HG02885 (cell line): Measurements from ENCODE around the gene SLC35C1.

Experiments used
- ATAC-seq: cut with Tn5 transposase; IDR thresholded peaks from one replicate; pipeline ENCODE4 v1.9.1; 2021; ENCODE audit warnings: mild to moderate bottlenecking; ENCODE audit not compliant: unreplicated experiment, poor library complexity

Gene SLC35C1

DNA sequence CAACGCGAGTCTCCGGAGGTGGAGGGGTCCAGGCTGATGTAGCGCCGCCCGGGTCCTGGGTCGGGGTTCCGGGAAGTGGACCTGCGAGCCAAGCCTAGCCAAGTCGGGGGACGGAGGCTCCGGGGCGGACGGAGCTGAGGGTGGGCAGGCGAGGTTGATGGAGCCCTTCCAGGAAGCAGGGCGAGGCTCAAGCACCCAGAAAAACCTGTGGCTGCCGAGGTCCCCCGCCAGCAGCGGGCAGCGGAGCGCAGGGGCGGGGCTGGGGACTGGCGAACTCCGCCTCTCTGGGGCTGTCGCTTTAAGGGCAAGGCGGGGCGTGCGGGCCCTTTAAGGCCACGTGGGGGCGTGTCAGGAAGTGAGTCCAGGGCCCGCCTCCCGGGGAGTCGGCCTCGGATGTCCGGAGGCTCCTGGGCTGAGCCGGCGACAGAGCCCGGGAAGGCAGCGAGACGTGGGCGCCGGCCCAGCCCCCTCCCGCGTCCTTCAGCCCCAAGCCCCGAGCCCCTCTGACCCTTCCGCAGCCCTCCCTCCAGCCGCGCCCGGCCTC, at the start of gene SLC35C1:
TSS of gene SLC35C1 (plus strand) at position 389 of the 544 bp plus-strand sequence. CDS start 653 bp downstream, outside the sequence.
- peak; percentile 94 for ATAC-seq

DNA sequence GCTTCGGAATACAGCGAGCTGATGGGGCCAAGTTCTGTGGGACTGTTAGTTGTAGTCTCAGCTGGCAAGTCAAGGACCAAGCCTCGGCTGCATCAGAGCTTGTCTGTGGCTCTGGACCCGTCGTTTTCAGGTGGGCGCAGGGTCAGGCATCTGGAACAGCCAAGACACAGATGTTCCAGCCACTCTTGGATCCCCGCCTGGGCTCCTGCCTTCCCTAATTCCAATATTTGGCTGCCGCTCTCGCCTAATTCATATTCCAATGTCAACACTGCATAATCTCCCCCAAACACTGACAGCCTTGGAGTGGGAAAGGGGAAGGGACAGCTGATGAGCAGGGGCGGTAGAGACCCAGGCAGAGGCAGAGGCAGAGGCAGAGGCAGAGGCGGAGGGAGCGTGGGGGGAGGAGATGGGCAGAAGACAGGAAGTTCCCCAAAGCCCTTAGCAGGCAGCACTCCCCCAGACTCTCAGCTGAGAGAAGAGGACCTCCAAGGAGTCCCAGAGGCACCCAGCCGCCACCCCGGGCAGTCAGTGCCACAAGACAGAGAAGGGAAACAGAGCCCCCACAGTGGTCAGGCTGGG, 49.6 kb upstream of the SLC35C1 start:
- no peak for ATAC-seq

DNA sequence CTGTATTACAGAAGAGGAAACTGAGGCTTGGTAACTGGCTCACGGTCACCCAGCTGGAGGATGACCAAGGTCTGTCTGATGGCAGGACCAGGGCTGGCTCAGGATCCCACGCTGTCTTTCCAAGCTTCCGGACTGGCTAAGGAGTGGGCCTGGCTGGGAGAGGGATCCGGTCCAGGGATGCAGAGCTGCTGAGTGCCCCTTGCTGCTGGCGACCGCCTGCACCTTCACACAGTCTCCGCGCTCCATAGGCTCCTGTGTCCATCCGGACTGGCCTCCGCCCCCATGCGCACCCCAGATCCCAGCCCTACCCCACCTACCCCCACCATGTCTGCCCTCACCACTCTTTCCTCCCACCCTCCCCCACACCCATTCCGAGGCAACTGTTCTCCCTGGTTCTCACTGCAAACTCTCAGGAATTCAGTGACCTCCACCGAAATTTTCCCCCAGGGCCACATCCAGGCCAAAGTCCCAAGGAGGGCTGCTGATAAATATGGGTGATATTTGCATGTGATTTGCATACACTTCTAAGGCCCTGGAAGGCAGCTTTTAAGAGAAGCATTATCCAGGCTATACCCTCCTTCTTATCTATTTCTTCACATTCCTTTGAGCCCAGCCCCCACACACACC, 48.5 kb upstream of the SLC35C1 start:
- no peak for ATAC-seq

DNA sequence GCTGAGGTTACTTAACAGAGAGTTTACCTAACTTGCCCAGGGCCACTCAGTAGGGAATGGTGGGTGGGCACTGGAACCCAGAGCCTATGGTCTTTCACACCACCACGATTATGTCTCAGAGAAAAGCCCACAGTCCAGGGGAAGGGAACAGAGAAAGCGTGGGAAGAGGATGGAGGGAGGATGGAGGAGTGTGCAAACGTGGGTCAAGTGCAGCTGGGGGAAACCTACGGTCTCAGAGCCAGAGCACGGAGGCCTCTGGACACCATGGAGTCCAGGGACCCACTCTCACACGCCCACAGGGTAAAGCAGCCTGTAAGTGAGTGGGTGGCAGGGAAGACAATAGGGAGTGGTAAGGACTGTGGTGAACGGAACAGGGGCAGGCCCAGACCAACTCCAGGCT, 47.3 kb upstream of the SLC35C1 start:
- no peak for ATAC-seq

DNA sequence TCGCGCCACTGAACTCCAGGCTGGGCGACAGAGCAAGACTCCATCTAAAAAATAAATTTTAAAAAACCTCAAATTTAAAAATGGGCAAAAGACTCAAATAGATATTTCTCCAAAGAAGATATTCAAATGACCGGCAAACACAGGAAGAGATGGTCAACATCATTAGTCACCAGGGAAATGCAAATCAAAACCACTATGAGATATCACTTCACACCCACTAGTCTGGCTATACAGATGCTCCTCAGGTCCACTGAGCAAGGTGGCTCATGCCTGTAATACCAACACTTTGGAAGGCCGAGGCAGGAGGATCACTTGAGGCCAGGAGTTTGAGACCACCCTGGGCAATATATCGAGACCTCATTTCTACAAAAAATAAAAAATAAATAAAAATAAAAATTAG, 43.3 kb upstream of the SLC35C1 start:
- ATAC-seq = no peak

DNA sequence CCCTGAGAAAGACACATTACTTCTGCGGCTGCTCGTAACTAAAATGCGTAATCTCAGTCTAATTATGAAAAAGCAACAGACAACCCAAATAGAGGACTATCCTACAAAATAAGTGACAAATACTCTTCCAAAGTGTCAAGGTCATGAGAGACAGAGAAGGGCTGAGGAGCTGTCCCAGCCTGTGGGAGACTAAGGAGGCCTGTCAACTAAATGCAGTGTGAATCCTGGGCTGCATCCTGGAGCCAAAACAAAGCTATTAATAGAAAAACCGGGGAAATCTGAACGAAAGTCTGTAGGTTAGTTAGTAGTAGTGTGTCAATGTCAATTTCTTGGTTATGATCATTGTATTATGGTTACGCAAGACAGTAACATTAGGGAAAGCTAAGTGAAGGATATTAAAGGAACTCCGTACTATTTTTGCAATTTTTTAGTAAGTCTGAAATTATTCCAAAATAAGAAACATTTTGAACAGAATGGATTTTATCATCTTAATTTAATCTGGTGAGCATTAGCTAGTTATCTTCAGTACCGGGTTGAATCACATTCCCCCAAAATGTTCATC, 39.8 kb upstream of the SLC35C1 start:
- no peak for ATAC-seq

DNA sequence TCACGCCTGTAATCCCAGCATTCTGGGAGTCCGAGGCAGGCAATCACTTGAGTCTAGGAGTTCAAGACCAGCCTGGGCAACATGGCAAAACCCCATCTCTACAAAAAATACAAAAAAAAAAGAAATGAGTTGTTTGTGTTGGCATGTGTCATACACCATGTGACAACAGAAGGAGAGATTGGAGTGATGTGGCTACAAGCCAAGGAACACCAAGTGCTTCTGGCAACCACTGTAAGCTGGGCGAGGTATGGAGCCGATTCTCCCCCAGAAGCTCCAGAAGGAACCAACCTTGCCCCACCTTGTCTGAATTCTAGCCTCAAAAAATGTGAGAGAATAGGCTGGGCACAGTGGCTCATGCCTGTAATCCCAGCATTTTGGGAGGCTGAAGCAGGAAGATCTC, 39.1 kb upstream of the SLC35C1 start:
- no peak for ATAC-seq

DNA sequence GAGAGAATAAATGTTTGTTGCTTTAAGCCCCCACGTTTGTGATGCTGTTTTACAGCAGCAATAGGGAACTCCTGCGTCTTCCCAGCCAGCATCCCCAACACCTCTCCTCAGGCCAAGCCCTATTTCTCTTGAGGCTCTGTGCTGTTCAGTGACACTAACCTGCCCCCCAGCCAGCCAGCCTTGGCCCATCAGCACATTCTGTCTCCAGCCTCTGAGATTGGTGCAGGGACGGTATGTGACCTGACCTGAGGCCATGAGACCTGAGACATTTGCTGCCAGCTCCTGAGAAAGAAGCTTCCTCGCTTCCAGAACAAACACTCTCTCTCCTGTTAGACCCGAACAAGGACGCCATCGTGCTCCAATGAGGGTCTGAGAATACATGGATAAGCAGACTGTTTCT, 38.5 kb upstream of the SLC35C1 start:
- ATAC-seq = no peak

DNA sequence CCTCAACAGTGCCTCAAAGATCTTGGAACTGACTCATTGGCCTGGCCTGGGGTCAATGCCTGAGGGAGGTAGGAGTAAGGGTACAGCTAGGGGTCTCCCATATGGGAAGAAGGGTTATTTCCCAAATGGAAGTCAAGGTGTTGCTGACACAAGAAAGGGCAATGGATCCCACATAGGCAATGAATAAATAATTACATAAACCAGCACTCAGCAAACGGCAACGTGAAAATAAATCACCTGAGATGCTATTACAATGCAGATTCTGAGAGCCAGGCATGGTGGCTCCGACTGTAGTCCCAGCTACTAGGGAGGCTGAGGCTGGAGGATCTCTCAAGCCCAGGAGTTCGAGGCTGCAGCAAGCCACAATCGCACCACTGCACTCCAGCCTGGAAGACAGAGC, 36.5 kb upstream of the SLC35C1 start:
- ATAC-seq = no peak

DNA sequence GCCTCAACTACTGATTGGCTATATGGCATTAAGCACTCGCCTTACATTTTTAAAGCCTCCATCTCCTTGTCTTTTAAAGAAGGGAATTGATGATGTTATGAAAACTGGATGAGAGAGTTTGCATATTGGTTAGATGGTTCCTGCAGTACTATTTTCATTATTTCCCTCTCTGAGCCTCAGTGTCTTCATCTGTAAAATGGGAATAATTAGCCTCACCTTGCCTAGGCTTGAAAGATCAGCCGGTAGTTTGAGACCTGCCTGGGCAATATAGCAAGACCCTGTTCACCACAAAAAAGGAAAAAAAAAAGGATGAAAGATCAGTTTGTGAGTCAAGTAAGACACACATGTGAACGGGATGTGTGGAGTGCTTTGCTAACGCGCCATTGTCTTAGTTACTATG, 35.0 kb upstream of the SLC35C1 start:
- ATAC-seq = no peak

DNA sequence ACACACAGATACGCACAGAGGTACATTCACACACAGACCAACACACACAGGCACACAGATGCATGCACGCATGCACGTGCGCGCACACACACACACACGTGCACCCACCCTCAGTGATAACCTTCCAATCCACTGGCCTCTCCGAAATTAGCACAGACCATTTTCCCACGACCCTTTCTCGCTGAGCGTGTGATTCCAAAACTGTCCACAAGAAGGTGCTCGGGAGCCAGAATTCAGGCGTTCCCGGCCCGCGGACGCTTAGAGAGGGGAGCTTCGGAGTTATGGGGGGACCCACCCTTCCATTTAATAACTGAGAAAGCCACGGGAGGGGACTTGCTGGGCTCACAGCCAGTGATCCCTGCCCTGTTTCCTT, 33.8 kb upstream of the SLC35C1 start:
- peak; percentile 42 for ATAC-seq

DNA sequence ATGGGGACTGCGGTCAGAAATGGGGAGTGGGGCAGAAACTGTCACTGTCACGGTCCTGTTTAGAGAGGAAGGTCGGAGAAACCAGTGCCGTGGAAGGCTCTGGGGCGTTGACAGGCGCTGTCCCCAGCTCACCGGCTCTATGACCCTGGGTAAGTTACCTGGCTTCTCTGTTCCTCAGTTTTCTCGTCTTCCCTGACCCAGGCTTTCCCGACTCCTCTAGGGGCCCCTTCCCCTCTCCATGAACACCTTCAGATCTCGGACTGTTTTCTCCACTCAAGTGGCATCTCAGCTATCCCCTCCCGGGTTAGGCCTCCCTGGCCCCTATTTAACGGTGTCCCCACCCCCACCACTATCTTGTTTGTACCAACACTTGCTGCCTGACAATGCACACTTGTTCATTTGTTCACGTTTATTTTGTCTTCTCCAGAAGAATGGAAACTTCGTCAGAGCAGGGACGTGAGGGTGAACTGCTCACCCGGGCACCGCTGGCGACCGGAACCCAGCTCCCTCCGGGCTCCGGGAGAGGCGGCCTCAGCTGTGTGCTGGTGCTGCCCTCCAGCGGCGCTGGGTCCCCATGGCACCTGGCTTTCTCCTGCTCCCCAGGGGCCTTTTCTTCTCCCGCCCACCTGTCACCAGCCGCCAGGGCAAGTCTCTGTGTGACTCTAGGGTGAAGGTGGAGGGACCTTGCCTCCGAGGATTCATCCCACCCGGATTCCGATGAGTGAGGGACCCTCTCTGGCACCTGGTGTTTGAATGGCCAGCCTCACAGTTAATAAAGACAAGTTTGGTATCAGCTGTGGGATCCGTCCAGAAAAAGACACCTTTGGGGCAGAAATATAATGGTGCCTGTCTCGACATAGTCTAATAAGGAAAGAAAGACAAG, 33.1 kb upstream of the SLC35C1 start:
- peak; percentile 86 for ATAC-seq

DNA sequence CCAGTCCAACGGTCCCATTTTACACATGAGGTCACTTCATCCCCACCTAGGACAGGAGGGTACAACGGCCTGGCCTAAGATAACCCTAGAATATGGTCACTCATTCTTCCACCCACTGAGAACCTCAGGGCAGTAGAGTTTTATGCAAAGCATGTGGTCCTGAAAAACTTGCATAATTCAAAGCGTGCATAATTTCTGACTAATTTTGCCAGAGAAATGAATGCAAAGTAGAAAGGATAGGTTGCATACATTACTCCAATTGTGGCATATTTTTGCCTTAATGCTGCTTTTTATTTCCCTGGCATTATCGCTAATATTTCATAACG, 32.5 kb upstream of the SLC35C1 start:
- peak; percentile 34 for ATAC-seq

DNA sequence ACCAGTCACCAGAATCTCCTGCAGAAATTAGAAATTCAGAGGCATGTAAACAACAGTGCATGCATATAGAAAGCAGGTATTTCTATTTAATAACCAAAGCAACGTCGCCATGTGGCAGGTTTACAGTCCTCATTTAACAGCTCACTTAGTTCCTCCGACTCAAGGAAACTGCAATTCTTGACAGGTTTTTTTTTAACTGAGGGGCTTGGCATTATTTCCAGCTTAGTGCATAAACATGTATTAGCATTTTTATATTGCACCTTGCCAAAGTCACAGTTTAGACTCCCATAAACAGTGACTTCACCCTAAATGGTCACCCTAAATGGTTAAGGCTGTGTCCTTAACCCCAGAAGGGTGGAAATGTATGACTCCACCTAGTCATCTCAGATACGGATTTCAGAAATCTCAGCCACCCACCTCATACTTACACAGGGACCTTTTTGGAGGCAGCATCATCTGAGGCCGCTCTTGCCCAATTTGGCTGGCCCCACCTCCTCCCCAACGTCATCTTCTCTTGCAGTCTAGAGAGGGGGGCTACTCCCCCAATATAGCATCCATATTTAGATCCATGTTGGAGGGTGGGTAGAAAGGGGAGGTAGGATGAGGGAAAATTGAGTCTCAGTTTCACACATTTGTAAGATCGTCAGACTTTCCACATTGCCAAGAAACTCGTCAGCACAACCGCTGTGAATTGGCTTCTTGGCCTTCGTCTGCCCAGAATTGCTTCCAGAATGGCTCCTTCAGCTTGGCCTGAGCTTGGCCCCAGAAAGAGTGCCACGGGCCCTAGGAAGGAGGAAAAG, 31.8 kb upstream of the SLC35C1 start:
- no peak for ATAC-seq

DNA sequence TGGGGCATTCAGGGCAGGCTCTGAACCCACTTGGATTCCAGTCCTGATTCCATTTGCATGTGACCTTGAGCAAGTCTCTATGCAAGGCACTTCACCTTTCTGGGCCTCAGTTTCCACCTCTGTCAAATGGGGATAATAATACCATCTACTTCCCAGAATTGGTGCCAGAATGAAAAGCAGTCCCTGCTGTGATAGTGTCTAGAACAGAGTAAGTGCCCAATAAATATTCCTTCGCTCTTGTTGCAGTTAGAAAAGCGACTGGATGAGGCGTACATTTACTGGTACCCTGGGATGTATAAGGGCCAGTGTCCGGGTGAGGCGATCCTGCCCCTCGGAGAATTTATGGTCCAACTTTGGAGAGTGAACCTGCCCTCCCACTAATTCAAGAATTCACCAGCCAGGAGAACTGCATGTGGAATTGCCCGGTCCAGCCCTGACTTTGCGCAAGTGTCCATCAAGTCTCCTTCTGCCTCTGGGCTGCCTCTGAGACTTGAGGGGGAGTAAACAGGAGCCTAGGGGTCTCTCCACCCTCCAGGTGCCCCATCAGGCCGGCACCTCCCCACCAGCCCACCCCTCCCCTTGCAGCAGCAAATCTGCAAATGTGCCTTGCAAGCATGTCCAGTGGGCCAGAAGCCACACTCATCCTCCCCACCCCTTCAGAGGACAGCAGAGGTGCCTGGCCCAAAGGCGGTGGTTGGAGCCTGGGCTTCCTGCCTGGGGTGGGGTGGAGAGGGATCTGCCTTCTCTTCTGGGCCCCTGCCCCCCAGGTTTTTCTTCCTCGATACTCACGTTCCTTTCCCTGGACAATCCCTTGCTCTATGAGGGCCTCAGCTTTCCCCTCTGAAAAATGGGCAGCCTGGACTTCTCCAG, 30.9 kb upstream of the SLC35C1 start:
- no peak for ATAC-seq

DNA sequence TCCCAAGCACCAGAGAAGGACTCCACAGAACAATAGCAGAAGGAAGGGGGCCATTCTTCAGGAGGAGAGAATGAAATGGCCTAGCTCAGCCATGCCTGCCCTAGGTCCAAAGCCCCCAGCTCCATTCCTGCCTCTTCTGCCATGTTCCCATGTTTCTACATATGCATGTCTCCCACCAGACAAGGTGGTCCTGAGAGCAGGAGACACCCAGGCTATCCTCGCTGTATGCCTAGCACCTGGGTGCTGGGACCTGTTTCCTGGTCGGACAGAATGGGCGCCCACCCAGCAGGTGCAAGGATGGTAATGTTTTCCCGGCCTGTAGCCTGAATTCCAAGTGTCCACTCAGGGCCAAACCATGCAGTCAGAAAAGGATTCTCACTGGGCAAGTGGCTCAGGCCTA, 30.2 kb upstream of the SLC35C1 start:
- no peak for ATAC-seq

DNA sequence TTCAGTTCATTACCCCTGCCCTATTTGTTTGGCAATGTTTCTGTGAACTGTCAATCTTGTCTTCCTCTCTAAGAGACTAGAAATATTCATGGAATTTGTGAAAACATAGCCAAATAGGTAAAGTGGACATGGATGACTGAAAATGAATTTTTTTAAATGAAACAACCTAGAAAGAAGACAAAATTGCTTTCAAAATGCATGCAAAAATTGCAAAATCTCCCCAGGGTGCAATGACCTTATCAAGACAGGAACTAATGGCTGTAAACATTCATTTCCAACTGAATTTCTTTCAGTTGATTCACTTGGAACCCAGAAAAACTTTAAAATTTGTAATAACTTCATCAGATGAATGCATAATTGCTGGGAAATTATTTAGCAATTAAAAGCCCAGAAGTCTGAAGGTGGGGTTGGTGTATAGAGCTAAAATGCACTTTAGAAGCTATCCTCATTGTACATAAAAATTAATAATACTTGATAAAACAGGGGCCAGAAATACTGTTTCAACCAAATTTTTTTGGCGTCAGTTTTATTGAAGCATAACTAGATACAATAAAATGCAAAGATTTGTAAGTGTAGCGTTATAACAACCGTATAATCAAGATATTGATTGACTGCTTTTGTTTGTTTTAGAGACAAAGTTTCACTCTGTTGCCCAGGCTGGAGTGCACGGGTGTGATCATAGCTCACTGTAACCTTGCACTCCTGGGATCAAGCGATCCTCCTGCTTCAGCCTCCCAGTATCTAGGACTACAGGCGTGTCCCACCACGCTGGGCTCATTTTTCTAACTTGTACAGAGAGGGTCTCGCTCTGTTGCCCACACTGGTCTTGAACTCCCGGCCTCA, 27.6 kb upstream of the SLC35C1 start:
- no peak for ATAC-seq

DNA sequence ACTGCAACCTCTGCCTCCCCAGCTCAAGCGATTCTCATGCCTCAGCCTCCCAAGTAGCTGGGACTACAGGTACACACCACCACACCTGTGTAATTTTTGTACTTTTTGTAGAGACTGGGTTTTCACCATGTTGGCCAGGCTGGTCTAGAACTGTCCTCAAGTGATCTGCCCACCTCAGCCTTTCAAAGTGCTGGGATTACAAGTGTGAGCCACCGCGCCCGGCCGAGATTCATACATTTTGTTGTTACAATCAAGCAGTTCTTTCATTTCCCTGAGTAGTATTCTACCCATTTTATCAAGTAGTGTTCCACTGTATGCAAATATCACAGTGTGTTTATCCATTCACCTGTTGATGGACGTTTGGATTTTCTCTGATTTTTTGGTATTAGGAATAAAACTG, 26.6 kb upstream of the SLC35C1 start:
- ATAC-seq = no peak

DNA sequence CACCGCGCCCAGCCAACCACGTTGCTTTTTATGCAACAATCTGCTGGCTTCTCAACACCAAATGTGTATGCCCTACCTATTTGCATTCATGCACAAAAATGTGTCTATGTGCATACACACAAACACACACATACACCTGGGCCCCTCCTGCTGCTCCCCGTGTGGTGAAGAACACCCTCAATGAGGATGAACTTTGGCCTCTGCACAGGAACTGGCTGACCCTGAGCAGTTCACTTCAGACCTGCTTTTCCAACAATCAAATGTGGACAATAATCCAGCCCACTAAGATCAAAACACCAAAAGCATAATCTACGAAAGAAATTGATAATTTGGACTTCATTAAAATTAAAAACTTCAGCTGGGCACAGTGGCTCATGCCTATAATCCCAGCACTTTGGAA, 25.3 kb upstream of the SLC35C1 start:
- ATAC-seq = no peak
